Measurements from ENCODE around the gene RHOBTB1.

The RHOBTB1 gene

GRCh38 chr10:60820093-60820754, 123.8 kb downstream of the RHOBTB1 start:
- DNase-seq (ENCODE audit: low read depth) = no peak
